VCaP (cell line): Measurements from ENCODE around the gene IL31RA.

ENCODE experiments used
- H3K27ac ChIP-seq: fragments of 450-650 bp; 2 replicates; pipeline ENCODE4 v1.5.1; 2017
- CTCF ChIP-seq: fragments of 450-650 bp; conservative IDR thresholded peaks from 2 replicates; pipeline ENCODE4 v1.5.1; 2017; ENCODE audit warnings: mild to moderate bottlenecking, moderate library complexity

Gene IL31RA

DNA sequence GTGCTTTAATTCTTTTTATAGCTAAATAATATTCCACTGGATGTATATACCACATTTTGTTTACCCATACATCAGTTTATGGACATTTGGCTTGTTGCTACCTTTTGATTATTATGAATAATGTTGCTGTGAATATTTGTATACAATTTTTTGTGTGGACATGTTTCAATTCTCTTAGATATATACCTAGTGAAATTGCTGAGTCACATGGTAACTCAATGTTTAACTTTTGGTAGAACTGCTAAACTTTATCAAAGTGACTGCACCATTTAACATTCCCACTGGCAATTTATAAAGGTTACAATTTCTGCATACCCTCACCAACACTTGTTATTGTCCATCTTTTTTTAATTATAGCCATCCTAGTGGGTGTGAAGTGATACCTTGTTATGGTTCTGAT lies 22.1 kb downstream of the IL31RA start:
- no peak for TF ChIP-seq CTCF
- H3K27ac ChIP-seq: no peak overlapping the region

DNA sequence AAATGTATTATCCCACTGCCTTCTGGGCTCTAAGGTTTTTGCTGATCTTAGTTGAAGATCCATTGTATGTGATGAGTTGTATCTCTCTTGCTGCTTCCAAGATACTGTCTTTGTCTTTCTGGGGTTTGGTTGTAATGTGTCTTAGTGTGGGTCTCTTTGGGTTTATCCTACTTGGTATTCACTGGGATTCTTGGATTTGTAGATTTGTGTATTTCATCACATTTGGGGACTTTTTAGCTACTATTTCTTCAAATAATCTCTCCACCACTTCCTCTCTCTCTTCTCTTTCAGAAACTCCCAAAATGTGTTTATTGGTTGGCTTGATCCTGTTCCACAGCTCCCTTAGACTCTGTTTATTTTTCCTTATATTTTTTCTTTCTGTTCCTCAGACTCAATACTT lies 26.5 kb downstream of the IL31RA start:
- H3K27ac ChIP-seq: no peak overlapping the region
- no peak for TF ChIP-seq CTCF

GRCh38 chr5:55880453-55880852 lies 29.3 kb downstream of the IL31RA start:
- no peak for TF ChIP-seq CTCF
- no peak overlapping the region for H3K27ac ChIP-seq

GRCh38 chr5:55885359-55885758 lies 34.2 kb downstream of the IL31RA start:
- H3K27ac ChIP-seq: no peak overlapping the region
- TF ChIP-seq CTCF: no peak

DNA sequence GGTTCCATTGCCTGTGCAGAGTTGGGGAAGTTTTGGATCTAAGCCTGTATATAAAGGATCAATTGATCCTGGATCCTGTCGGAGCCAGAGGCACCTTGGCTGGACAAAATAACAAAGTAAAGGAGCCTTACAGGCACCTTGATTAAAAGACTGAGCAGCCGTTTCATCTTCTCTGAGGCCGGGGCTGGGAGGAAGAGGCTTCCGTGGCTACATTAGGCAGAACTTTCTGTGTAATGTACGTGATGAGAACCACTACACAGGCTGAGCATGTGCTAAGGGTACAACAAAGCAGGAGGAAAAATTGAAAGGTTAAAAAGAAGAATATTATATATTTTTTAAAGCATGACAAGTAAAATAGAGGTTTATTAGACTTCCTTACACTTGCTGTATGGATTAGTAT lies 37.0 kb downstream of the IL31RA start:
- no peak for TF ChIP-seq CTCF
- H3K27ac ChIP-seq: no peak overlapping the region

DNA sequence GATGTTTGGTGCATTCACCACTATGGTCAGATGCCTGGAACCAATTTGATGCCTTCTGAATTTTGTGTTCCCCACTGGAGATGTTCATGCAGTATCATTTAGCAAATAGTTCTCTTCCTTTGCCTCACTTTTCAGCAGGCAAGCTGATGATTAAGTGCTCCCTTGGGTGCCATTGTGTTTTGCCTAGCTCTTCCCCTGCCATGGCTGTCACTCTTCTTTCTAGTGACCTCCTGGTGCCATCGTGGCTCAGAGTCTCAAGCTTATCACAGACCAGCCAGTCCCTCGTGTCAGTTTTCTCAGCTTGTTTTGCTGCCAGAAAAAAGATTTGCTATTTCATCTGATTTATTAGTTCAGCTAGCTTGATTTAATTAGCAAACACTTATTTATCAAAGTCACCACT lies 41.3 kb downstream of the IL31RA start:
- no peak for TF ChIP-seq CTCF
- no peak overlapping the region for H3K27ac ChIP-seq

GRCh38 chr5:55894135-55894534 lies 43.0 kb downstream of the IL31RA start:
- H3K27ac ChIP-seq: no peak overlapping the region
- no peak for TF ChIP-seq CTCF

- TF ChIP-seq CTCF: no peak
- H3K27ac ChIP-seq: no peak overlapping the region
Observed at GRCh38 chr5:55895346-55895745, 44.2 kb downstream of the IL31RA start.
